Calu3 (cell line): ENCODE measurements around the gene SH3D21. TPM values are rescaled to one million over a fixed set of nuclear protein-coding genes. Genes with fewer than 3 reads are reported as not detected.

Source experiments
- BruUV-seq: library from RNA; stranded (reverse); fragments of 400-500 nt; replicated peaks from 2 replicates; lab custom pipeline; 2021; lab: Mats Ljungman, UMichigan
- CTCF ChIA-PET: fragments of 300-600 bp; sonication (Branson Sonifier 250); formaldehyde crosslinking; loops from one replicate; lab custom pipeline; 2022; ENCODE audit warnings: antibody characterized with exemption; lab: Charles Lee
- DNase-seq: peaks from one replicate; pipeline ENCODE4 v3.0.0; 2022
- H3K27ac Mint-ChIP-seq: one replicate; pipeline ENCODE4 v1.8.0; 2022; ENCODE audit warnings: mixed read lengths; ENCODE audit not compliant: unreplicated experiment
- H3K27me3 Mint-ChIP-seq: one replicate; pipeline ENCODE4 v1.8.0; 2022; ENCODE audit warnings: mixed read lengths; ENCODE audit not compliant: unreplicated experiment
- H3K36me3 Mint-ChIP-seq: one replicate; pipeline ENCODE4 v1.8.0; 2022; ENCODE audit warnings: mild to moderate bottlenecking, moderate library complexity, mixed read lengths; ENCODE audit not compliant: insufficient read depth, unreplicated experiment
- H3K4me1 Mint-ChIP-seq: one replicate; pipeline ENCODE4 v1.8.0; 2022; ENCODE audit warnings: mild to moderate bottlenecking, low read depth, mixed read lengths; ENCODE audit not compliant: unreplicated experiment
- H3K4me3 Mint-ChIP-seq: one replicate; pipeline ENCODE4 v1.8.0; 2022; ENCODE audit warnings: mild to moderate bottlenecking, low read depth, moderate library complexity, mixed read lengths; ENCODE audit not compliant: unreplicated experiment
- H3K9me3 Mint-ChIP-seq: one replicate; pipeline ENCODE4 v1.8.0; 2022; ENCODE audit warnings: low read depth, mixed read lengths; ENCODE audit not compliant: unreplicated experiment
- intact Hi-C: fragments of 100-400 bp; cut with micrococcal nuclease; formaldehyde crosslinking; loops from one replicate; pipeline ENCODE4 v1.10.0; 2022; ENCODE audit not compliant: unreplicated experiment
- total RNA-seq: library from RNA; stranded (reverse); gene quantifications from 2 replicates; pipeline ENCODE4 v1.2.3, GENCODE V29; 2022
- TF ChIP-seq, protein P1 (sequence below): fragments of 200-600 bp; IDR thresholded peaks from one replicate; pipeline ENCODE4 v1.8.0; 2022; ENCODE audit warnings: antibody characterized with exemption; ENCODE audit not compliant: unreplicated experiment

Gene SH3D21
- total RNA-seq, 1 experiment from 2014 or later, result 12.1 TPM

DNA sequence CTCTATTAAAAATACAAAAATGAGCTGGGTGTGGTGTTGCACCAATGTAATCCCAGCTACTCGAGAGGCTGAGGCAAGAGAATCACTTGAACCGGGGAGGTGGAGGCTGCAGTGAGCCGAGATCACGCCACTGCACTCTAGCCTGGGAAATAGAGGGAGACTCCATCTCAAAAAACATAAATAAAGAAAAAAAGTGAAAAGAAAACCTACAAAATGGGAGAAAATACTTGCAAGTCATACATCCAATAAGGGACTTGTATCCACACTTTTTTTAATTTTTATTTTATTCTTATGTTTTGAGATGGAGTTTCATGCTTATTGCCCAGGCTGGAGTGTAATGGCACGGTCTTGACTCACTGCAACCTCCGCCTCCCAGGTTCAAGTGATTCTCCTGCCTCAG lies 29.5 kb upstream of the SH3D21 start:
- Mint-ChIP-seq H3K4me3 (no peak overlapping the region), H3K9me3 (no peaks in the 10 kb centered on the region), H3K27ac (no peak overlapping the region), H3K27me3 (no peaks in the 10 kb centered on the region), H3K4me1 (no peaks in the 10 kb centered on the region), H3K36me3 (peaks cover 16% of the 10 kb centered on the region)
- CTCF ChIA-PET, result interaction anchor here (0.7 kb wide), 2 partner anchors 40 to 147 kb away, joined by 4 read pairs; no protein-coding TSS in a partner anchor
- no peak for DNase-seq
- TF ChIP-seq, protein P1, sequence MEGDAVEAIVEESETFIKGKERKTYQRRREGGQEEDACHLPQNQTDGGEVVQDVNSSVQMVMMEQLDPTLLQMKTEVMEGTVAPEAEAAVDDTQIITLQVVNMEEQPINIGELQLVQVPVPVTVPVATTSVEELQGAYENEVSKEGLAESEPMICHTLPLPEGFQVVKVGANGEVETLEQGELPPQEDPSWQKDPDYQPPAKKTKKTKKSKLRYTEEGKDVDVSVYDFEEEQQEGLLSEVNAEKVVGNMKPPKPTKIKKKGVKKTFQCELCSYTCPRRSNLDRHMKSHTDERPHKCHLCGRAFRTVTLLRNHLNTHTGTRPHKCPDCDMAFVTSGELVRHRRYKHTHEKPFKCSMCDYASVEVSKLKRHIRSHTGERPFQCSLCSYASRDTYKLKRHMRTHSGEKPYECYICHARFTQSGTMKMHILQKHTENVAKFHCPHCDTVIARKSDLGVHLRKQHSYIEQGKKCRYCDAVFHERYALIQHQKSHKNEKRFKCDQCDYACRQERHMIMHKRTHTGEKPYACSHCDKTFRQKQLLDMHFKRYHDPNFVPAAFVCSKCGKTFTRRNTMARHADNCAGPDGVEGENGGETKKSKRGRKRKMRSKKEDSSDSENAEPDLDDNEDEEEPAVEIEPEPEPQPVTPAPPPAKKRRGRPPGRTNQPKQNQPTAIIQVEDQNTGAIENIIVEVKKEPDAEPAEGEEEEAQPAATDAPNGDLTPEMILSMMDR, result no peak
- intact Hi-C loops, result no loop called here
- BruUV-seq, result no TSS peak

DNA sequence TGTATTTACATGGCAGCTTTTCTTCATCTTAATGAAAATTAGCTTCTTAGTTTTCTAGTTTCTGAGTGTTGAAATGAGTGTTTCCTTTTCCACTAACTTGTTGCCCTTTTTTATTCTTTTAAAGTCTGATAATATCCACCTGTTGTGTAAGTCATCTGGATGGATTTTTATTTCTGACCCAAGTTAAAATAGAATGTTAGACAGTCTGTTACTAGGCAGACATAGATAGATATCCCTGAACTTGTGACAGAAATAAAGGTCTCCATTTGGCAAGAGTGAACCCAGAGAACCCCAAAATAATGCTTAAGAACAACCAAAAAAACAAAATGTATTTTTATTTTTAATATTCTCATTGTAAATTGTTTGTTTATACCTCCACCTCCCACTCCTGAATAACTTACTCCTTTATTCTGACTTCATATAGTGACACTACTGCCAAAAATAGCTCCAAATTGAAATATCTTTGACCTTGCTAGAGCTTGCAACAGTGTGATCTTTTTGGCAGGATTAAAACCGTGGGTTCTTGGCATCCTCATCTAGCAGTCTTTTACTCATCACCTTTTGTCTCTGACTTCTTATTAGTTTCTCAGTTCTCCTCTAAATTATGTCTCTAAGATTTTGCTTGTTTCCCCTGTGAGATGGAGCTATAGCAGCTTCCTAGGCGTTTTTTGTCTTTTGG lies 26.9 kb upstream of the SH3D21 start:
- TF ChIP-seq, protein P1, result no peak
- CTCF ChIA-PET, result no interaction called here

DNA sequence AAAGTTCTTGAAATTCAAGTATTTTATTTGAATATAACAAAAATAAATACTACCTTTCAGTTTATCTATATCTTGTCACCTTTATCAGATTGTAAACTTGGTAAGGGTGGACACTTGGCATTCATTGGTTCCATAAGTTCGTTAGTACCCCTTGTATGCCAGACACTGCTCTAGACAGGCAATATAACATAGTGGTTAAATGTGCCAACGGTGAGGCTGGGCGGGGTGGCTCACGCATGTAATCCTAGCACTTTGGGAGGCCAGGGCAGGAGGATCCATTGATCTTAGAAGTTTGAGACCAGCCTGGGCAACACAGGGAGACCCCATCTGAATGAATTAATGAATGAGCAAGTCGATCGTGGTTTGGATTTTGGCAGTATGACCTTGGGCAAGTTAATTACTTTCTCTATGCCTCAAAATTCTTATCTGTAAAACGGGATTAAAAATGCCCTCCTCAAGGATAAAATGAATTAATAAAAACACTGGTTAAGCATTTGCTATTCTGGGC lies 26.3 kb upstream of the SH3D21 start:
- H3K4me1 Mint-ChIP-seq, result no peaks in the 10 kb centered on the region
- H3K36me3 Mint-ChIP-seq, result peaks cover 19% of the 10 kb centered on the region
- no peak for DNase-seq
- H3K27ac Mint-ChIP-seq, result no peak overlapping the region
- H3K9me3 Mint-ChIP-seq, result no peaks in the 10 kb centered on the region
- no peak overlapping the region for H3K4me3 Mint-ChIP-seq
- intact Hi-C loops, result loop anchor here (5.0 to 10.0 kb wide), 2 partner anchors 33 to 55 kb away; partner anchors contain the start of gene THRAP3
- TF ChIP-seq, protein P1, result no peak
- BruUV-seq, result no TSS peak
- CTCF ChIA-PET, result no interaction called here
- H3K27me3 Mint-ChIP-seq, result no peaks in the 10 kb centered on the region

More for the DNA sequence above, 26.9 kb upstream of the SH3D21 start:
- H3K9me3 Mint-ChIP-seq, result no peaks in the 10 kb centered on the region
- no TSS peak for BruUV-seq
- H3K4me1 Mint-ChIP-seq, result no peaks in the 10 kb centered on the region
- H3K4me3 Mint-ChIP-seq, result no peak overlapping the region
- no peak for DNase-seq
- no peaks in the 10 kb centered on the region for H3K27me3 Mint-ChIP-seq
- no peak overlapping the region for H3K27ac Mint-ChIP-seq
- intact Hi-C loops, result no loop called here
- H3K36me3 Mint-ChIP-seq, result peaks cover 17% of the 10 kb centered on the region

DNA sequence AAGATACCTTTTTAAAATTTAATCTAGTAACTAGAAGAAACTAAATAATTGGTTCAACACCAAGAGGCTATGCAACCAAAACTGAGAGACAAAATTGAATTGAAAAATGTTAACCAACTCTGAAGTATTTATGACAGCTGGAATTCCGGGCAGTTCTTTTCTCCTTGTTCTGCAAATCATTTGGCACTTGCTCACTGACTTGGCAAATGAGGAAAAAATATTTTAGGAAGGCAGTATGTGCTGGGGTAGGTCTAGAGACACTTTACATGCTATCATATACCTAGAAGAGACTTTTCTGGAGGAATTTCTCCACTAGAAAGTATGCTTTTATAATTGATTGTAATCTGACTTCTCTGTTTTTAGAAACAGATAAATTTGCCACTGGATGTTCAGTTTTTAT lies 22.1 kb upstream of the SH3D21 start:
- intact Hi-C loops, result loop anchor here (2.0 to 10.0 kb wide), 3 partner anchors 37 to 183 kb away; partner anchors contain the start of gene THRAP3
- H3K4me1 Mint-ChIP-seq, result no peaks in the 10 kb centered on the region
- peaks cover 45% of the 10 kb centered on the region for H3K36me3 Mint-ChIP-seq
- TF ChIP-seq, protein P1, result no peak
- CTCF ChIA-PET, result no interaction called here
- no peaks in the 10 kb centered on the region for H3K9me3 Mint-ChIP-seq
- no peak overlapping the region for H3K27ac Mint-ChIP-seq
- no peak for DNase-seq
- H3K27me3 Mint-ChIP-seq, result no peaks in the 10 kb centered on the region
- no TSS peak for BruUV-seq
- H3K4me3 Mint-ChIP-seq, result no peak overlapping the region
